Activated CD4-positive, alpha-beta T cell treated with anti-CD3 and anti-CD28 coated beads, Interleukin-2, amount 50 U/mL, for 24 hours (primary cell): Measurements from ENCODE around the gene PARP12.

ENCODE experiments used
- DNase-seq, 2 donors: peaks; one replicate each; pipeline ENCODE4 v3.0.0-alpha.2; 2020; ENCODE audit warnings: low read depth in 1 of 2, low spot score in 1 of 2

The PARP12 gene

GRCh38 chr7:139993592-139993991 is 69.2 kb downstream of the PARP12 start:
- no peak for DNase-seq

GRCh38 chr7:139993169-139993568 is 69.6 kb downstream of the PARP12 start:
- no peak for DNase-seq

- DNase-seq, result no peak
Observed at GRCh38 chr7:139992353-139993044, 70.3 kb downstream of the PARP12 start.

GRCh38 chr7:139991911-139992310 is 70.8 kb downstream of the PARP12 start:
- DNase-seq, result no peak

- DNase-seq, result no peak
Observed at GRCh38 chr7:139991269-139991666, 71.5 kb downstream of the PARP12 start.

GRCh38 chr7:139990571-139991268 is 72.0 kb downstream of the PARP12 start:
- DNase-seq, result no peak

- DNase-seq, result no peak
Observed at GRCh38 chr7:139990142-139990535, 72.6 kb downstream of the PARP12 start.

GRCh38 chr7:139989366-139990141 is 73.2 kb downstream of the PARP12 start:
- no peak for DNase-seq

- no peak for DNase-seq
Observed at GRCh38 chr7:139987691-139988516, 74.8 kb downstream of the PARP12 start.

- DNase-seq, result no peak
Observed at GRCh38 chr7:139985811-139986210, 76.9 kb downstream of the PARP12 start.

GRCh38 chr7:139984642-139985539 is 77.9 kb downstream of the PARP12 start:
- DNase-seq, result no peak

- no peak for DNase-seq
Observed at GRCh38 chr7:139982927-139983920, 79.5 kb downstream of the PARP12 start.

- no peak for DNase-seq
Observed at GRCh38 chr7:139981511-139981895, 81.2 kb downstream of the PARP12 start.

- DNase-seq, result no peak
Observed at GRCh38 chr7:139976838-139977656, 85.7 kb downstream of the PARP12 start.

GRCh38 chr7:139976055-139976837 is 86.5 kb downstream of the PARP12 start:
- no peak for DNase-seq

GRCh38 chr7:139974179-139974811 is 88.5 kb downstream of the PARP12 start:
- DNase-seq, result no peak
